Measurements from ENCODE around the gene ALDH7A1. TPM values are rescaled to one million over a fixed set of nuclear protein-coding genes. Genes with fewer than 3 reads are reported as not detected.

The ALDH7A1 gene
- total RNA-seq, 1 donor from 2014 or later: 44.2 TPM

DNA sequence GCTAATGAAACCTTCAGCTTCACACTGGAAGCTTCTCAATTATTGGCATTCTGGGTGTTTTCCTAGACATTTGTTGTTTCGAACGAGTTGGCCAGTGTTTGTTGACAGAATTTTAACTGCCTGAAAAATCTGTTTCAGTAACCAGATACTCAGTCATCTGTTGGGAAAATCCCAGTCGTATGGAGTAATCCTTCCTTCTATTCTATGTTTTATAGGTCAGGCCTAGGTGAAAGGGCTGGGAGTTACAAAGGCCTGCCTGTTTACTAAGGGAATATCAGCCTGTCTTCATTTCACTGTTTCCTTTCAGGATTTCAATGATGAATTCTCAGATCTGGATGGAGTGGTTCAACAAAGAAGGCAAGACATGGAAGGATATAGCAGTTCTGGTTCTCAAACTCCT, 111.9 kb downstream of the ALDH7A1 start:
- no peak for FAIRE-seq
- TF ChIP-seq, protein P1, sequence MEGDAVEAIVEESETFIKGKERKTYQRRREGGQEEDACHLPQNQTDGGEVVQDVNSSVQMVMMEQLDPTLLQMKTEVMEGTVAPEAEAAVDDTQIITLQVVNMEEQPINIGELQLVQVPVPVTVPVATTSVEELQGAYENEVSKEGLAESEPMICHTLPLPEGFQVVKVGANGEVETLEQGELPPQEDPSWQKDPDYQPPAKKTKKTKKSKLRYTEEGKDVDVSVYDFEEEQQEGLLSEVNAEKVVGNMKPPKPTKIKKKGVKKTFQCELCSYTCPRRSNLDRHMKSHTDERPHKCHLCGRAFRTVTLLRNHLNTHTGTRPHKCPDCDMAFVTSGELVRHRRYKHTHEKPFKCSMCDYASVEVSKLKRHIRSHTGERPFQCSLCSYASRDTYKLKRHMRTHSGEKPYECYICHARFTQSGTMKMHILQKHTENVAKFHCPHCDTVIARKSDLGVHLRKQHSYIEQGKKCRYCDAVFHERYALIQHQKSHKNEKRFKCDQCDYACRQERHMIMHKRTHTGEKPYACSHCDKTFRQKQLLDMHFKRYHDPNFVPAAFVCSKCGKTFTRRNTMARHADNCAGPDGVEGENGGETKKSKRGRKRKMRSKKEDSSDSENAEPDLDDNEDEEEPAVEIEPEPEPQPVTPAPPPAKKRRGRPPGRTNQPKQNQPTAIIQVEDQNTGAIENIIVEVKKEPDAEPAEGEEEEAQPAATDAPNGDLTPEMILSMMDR (IDR thresholded peaks at IDR 0.05; ENCODE audit: insufficient read depth, low read length, severe bottlenecking): no peak
- Histone ChIP-seq H3K27me3 (ENCODE audit: control insufficient read depth, insufficient read depth, low read length) (no peaks in the 10 kb centered on the region), H3K4me3 (ENCODE audit: low read depth, low read length) (no peak overlapping the region), H3K36me3 (ENCODE audit: control insufficient read depth, insufficient read depth, low read length) (peaks cover 6% of the 10 kb centered on the region)
- DNase-seq (ENCODE audit: low read depth): peak; percentile 42

DNA sequence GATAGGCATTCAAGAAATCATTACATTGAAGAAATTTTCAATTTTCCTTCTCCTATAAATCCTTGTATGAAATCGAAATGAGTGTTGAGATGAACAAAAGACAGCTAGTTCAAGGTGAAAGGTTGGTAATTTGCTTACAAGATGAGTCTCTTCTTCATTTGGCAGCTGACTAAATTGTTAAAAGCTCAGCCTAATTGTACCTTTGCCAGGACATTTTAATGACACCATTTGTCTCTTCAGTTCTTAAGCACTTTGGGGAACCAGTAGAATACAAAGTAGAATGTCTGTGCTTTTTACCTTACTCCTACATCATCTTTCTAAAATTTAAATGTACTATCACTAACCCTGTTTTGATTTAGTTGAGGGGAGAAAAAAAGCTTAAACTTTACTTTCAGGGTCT, 112.4 kb downstream of the ALDH7A1 start:
- DNase-seq (ENCODE audit: low read depth): no peak
- FAIRE-seq: no peak
- Histone ChIP-seq H3K4me3 (ENCODE audit: low read depth, low read length) (no peak overlapping the region), H3K36me3 (ENCODE audit: control insufficient read depth, insufficient read depth, low read length) (peaks cover 6% of the 10 kb centered on the region), H3K27me3 (ENCODE audit: control insufficient read depth, insufficient read depth, low read length) (no peaks in the 10 kb centered on the region)
- TF ChIP-seq, protein P1 (IDR thresholded peaks at IDR 0.05; ENCODE audit: insufficient read depth, low read length, severe bottlenecking): no peak

DNA sequence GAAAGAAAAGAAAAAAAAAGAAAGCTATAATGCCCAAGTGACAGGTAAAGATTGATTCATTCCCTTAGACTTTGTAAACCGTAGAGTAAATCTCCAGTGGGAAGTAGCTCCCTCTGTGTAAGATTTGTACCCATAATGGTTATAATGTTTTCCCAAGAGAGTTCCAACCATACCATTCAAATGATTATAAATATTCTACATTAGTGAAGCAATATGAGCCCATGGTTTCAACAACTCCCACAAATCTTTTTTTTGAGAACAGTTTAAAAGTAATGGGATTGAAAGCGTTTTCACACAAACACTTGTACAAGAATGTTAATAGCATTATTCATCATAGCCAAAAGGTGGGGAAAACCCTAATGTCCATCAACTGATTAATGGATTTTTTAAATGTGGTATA, 113.8 kb downstream of the ALDH7A1 start:
- DNase-seq (ENCODE audit: low read depth): no peak
- no peak for FAIRE-seq
- Histone ChIP-seq H3K27me3 (ENCODE audit: control insufficient read depth, insufficient read depth, low read length) (no peaks in the 10 kb centered on the region), H3K36me3 (ENCODE audit: control insufficient read depth, insufficient read depth, low read length) (peaks cover 2% of the 10 kb centered on the region), H3K4me3 (ENCODE audit: low read depth, low read length) (no peak overlapping the region)
- TF ChIP-seq, protein P1 (IDR thresholded peaks at IDR 0.05; ENCODE audit: insufficient read depth, low read length, severe bottlenecking): no peak

Other genes with a start within 250 kb of the ALDH7A1 start
- gene GRAMD2B, start 171.8 kb downstream of the ALDH7A1 start, total RNA-seq: 9.2 and 12.0 TPM in 2 replicates
- 39.7 and 56.9 TPM in 2 replicates for gene PHAX, start 5.7 kb upstream of the ALDH7A1 start, total RNA-seq
- gene LMNB1, start 181.9 kb upstream of the ALDH7A1 start, total RNA-seq: 2.6 and 3.9 TPM in 2 replicates

Data from bronchial epithelial cell (primary cell).